NCI-H69 (cell line): ENCODE results near the gene PCDHGB2.
"Not testable (repeated sequence)": the region's sequence is repeated elsewhere in the genome, so short reads cannot be mapped to it uniquely, and the experiment has no call there.

ENCODE experiments used
- DNase-seq: peaks from one replicate; lab custom pipeline; 2025; lab: John Stamatoyannopoulos, UW

Gene PCDHGB2

GRCh38 chr5:141359790-141360426, at the start of gene PCDHGB2:
Gene PCDHGB2, plus strand, starts transcription at chr5:141359994. Its CDS starts 142 bp downstream, at chr5:141360136.
- peak; percentile 57 for DNase-seq

- DNase-seq, result no peak
These were observed 46.1 kb upstream of the PCDHGB2 start for GRCh38 chr5:141313711-141314110.

DNA sequence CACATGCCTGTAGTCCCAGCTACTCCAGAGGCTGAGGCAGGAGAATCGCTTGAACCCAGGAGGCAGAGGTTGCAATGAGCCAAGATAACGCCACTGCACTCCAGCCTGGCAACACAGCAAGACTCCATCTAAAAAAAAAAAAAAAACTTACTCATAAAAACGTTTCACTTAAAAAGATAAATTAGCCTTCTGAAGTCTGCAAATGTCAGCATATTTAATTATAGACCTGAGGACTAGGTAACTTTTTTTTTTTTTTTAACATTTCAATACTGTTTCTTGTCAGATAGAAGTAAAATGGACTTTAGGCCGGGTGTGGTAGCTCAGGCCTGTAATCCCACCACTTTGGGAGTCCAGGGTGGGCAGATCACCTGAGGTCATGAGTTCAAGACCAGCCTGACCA, 42.8 kb upstream of the PCDHGB2 start:
- DNase-seq, result not testable (repeated sequence)

GRCh38 chr5:141319202-141319601, 40.6 kb upstream of the PCDHGB2 start:
- DNase-seq, result no peak

DNA sequence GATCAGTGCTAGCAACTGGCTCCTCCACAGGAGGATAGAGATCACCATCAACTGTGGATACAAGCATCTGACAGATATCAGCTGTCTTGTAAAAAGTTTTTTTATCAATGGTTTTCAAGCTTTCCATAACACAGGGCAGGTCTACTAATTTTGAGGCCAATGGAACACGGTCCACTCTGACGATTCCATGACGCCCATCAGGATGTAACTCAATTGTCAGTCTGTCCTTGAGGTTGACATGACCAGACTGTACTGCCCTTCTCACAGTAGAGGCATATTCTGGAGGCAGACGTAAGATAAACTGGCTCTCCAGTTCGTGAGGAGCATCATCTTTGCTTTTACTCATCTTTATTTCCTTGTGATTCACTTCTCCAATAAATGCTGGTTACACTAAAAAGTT, 40.1 kb upstream of the PCDHGB2 start:
- no peak for DNase-seq

- DNase-seq, result peak; percentile 96
These were observed 39.3 kb upstream of the PCDHGB2 start, which contains the start of gene TAF7 for GRCh38 chr5:141320225-141321169. Gene TAF7, minus strand, starts transcription at chr5:141320784. Its CDS starts 740 bp downstream, at chr5:141320044.

- DNase-seq, result no peak
These were observed 37.5 kb upstream of the PCDHGB2 start for GRCh38 chr5:141322261-141322660.

DNA sequence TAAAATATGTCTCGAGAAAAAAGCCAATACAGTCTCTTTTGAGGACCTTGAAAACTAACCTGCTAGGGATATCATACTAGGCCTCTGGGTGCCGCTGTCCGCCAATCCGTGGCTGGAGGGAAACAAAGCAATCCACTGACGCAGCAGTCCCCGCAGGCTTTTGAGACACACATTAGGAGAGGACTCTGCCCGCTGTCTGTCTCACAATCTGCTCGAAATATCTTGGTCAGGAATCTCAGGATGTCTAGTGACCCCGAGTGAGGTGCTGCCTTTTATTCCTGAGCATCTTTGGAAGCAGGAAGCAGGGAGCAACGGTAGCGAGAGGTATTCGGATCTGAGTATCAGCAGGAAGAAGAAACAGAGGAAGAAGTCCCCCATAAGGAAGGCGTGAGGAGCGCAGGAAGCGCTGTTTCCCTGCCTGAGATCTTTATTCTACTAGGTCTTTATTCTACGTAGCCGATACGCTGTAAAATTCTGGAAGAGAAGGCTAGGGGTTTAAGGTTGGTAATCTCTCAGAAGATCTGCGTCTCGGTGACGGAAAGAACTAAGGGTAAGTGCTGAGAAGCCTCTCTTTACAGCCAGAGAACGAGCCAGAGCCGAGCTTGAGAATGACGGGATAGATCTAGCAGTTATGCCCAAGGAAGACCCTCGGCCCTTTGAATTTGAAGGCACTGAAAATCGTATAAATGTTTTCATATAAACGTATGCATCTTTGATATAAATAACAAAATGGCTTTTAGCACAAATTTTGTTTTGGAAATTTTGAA, 33.5 kb upstream of the PCDHGB2 start:
- peak; percentile 88 for DNase-seq

DNA sequence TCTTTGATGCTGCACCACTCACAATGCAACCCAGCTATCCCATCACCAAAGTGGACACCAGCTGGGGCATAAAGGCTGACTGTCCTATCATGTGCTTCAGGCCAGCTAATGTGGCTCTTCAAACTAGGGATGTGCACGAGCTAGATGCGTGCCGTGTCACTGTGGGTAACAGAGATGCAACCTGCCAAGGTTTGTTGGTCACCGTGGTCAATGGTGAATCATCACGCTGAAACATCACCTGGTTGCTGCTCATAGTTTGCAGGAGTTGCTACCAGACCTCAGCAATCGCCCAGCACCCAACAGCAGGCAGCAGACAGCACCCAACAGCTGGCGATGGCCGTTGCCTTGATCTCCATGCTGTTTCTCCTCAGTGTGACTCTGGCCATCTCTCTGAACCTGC, 31.6 kb upstream of the PCDHGB2 start:
- no peak for DNase-seq

- peak; percentile 61 for DNase-seq
These were observed 29.3 kb upstream of the PCDHGB2 start, which contains the start of gene PCDHGA1 for GRCh38 chr5:141330299-141331080. Gene PCDHGA1, plus strand, starts transcription at chr5:141330514.

DNA sequence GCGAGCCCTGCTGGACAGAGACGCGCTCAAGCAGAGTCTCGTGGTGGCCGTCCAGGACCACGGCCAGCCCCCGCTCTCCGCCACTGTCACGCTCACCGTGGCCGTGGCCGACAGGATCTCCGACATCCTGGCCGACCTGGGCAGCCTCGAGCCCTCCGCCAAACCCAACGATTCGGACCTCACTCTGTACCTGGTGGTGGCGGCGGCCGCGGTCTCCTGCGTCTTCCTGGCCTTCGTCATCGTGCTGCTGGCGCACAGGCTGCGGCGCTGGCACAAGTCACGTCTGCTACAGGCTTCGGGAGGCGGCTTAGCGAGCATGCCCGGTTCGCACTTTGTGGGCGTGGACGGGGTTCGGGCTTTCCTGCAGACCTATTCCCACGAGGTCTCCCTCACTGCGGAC, 27.2 kb upstream of the PCDHGB2 start:
- DNase-seq, result not testable (repeated sequence)

GRCh38 chr5:141338538-141339306, 21.1 kb upstream of the PCDHGB2 start, which contains the start of gene PCDHGA2:
Gene PCDHGA2, plus strand, starts transcription at chr5:141338760.
- peak; percentile 44 for DNase-seq

GRCh38 chr5:141340781-141341354, 18.9 kb upstream of the PCDHGB2 start:
- DNase-seq, result not testable (repeated sequence)

DNA sequence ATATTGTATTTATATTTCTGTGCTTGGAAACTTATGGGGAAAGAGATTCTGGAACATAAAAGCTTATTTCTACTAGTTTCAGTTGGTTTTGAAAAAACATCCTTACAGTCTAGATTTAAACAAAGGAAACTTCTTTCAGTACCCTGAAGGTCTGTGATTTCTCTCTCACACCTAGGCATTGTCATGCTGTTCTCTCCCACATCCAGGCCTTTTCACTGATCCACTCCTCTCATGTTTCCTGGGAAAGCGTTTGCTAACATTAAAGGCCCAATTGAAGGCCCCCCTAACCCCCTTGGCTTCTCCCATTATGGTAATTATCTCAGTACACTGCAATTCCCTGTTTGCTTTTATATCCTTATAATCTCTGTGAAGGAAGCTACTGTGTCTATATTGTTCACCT, 17.0 kb upstream of the PCDHGB2 start:
- peak; percentile 4 for DNase-seq

DNA sequence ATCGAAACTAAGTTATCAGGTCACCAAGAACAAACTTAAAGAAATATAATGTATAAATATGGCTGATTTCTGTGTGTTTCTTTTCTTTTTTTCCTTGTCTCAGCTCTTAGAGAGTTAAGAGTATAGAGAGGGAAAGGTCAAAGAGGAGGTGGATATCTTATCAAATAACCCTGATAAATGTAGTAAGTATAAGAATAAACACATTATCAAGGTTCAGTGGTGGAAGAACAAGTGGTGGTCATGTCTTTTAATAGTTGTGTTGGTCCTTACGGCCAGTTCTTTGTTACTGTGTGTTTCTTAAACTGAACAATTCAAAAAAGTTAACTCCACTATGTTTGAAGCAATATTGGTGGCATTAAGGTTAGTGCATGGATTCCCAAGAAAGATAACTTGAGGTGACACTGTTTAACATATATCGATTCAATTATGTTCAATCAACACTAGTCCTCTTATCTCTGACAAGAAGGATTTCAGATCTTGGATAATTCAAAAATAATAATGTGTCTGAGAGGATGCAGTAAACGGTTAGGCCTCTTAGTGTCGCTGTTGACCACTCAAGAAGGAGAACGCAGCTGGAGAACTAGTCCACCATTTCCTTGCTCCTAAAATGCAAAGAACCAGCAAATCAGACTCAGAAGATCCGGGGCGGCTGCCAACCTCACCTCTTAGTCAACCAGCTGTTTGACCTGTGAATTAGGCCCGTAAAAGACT, 16.4 kb upstream of the PCDHGB2 start, which contains the start of gene PCDHGA3:
TSS of gene PCDHGA3 (plus strand) at position 588 of the 711 bp plus-strand sequence. CDS start 205 bp downstream, outside the sequence.
- DNase-seq, result peak; percentile 6

DNA sequence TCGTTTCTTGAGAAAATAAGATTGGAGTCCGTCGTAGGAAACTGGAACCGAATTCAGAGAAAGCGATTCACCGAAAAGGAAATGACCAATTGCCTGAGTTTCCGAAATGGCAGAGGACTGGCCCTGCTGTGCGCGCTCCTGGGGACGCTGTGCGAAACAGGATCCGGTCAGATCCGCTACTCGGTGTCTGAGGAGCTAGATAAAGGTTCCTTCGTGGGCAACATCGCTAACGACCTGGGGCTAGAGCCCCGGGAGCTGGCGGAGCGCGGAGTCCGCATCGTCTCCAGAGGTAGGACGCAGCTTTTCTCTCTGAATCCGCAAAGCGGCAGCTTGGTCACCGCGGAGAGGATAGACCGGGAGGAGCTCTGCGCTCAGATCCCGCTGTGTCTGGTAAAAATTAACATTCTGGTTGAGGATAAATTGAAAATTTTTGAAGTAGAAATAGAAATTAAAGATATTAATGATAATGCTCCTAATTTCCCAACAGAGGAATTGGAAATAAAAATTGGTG, 15.8 kb upstream of the PCDHGB2 start:
- no peak for DNase-seq

- no peak for DNase-seq
These were observed 14.5 kb upstream of the PCDHGB2 start for GRCh38 chr5:141345327-141345726.

DNA sequence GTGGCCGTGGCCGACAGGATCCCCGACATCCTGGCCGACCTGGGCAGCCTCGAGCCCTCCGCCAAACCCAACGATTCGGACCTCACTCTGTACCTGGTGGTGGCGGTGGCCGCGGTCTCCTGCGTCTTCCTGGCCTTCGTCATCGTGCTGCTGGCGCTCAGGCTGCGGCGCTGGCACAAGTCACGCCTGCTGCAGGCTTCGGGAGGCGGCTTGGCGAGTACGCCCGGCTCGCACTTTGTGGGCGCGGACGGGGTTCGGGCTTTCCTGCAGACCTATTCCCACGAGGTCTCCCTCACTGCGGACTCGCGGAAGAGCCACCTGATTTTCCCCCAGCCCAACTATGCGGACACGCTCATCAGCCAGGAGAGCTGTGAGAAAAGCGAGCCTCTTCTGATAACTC, 13.8 kb upstream of the PCDHGB2 start:
- DNase-seq, result not testable (repeated sequence)
